NCI-H1092 treated with DMSO at 0.1 percent for 48 hours (cell line): Measurements from ENCODE around the gene PSMA2.
"Not testable (repeated sequence)": the region's sequence is repeated elsewhere in the genome, so short reads cannot be mapped to it uniquely, and the experiment has no call there.

Source experiments
- DNase-seq: peaks from one replicate; lab custom pipeline; 2025; lab: John Stamatoyannopoulos, UW

The PSMA2 gene

GRCh38 chr7:42907316-42907715 is 24.7 kb downstream of the PSMA2 start:
- DNase-seq: no peak

- DNase-seq: no peak
These were observed 25.8 kb downstream of the PSMA2 start for GRCh38 chr7:42906181-42906580.

DNA sequence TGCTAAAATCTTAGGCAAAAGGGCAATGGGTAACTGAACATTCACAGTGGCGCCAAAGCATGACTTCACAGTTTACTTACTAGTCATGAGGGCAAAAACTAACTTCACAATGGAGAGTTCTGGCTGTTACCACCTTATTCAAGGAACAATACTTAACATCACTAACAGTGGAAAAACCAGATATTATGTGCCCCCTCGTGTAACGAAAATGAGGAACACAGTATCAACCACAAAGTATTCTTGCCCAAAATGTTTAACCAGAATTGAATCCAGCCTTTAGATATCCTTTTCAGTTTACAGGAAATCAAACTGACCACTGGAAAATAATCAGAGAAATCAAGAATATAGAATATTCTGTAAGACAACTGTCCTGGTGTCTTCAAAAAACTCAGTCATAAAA is 29.6 kb downstream of the PSMA2 start:
- DNase-seq: no peak

GRCh38 chr7:42900842-42901241 is 31.1 kb downstream of the PSMA2 start:
- DNase-seq: no peak

DNA sequence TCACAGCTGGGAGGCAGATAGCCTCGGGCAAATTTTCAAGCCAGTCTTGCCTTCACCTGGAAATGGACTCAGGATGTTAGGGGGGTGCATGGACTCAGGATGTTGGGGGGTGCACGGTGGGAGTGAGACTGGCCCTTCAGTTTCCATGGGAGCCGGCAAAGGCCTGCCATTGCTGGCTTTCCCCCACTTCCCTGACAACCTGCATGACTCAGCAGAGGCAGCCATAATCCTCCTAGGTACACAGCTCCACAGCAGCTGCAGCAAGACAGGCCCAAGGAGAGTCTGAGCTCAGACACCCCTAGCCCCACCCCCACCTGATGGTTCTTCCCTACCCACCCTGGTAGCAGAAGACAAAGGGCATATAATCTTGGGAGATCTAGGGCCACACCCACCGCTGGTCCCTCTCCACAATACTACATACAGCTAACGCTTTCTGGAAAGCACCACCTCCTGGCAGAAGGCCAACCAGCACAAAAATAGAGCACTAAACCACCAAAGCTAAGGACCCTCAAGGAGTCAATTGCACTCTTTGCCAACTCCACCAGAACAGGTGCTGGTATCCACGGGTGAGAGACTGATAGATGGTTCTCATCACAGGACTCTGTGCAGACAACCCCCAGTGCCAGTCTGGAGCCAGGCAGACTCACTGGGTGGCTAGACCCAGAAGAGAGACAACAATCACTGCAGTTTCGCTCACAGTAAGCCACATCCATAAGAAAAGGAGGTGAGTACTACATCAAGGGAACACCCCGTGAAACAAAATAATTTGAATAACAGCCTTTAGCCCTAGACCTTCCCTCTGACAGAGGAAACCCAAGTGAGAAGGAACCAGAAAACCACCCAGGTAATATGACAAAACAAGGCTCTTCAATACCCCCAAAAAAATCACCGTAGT is 38.4 kb downstream of the PSMA2 start:
- peak; percentile 44 for DNase-seq

DNA sequence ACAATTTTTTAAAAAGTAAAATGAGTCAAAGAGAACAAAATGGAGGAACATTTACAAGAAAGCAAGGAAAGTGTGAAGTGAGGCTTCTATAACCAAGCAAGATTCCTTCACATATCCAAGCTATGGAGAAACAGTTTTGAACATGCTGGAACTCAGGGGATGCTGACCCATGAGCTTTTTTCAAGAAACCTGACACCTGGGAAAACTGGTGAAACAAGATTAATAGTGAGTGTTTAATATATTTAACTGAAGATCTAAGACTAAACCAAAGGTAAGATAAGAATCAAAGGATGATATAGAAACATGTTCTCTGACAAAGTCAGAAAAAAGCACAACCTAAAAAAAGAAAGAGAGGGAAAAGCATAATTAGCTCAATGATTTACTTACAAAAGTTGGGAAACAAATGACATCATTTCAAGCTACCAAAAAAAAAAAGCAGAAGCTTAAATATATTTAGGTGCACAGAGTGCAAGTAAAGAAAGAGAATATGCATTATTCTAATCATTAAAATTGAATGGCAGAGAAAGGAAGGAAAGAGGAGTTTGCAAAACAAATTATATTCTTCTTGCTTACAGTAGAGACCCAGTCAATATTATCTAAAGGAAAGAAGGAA is 45.0 kb downstream of the PSMA2 start:
- DNase-seq: no peak

GRCh38 chr7:42886129-42886528 is 45.8 kb downstream of the PSMA2 start:
- no peak for DNase-seq

DNA sequence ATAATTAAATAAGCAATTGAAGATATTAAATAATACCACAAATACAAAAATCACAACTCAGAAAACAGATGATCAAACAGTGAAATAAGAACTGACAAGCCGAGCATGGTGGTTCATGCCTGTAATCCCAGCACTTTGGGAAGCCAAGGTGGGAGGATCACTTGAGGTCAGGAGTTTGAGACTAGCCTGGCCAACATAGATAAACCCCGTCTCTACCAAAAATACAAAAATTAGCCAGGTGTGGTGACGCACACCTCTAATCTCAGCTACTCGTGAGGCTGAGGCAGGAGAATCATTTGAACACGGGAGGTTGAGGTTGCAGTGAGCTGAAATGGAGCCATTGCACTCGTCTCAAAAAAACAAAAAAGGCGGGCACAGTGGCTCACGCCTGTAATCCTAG is 46.8 kb downstream of the PSMA2 start:
- not testable (repeated sequence) for DNase-seq

DNA sequence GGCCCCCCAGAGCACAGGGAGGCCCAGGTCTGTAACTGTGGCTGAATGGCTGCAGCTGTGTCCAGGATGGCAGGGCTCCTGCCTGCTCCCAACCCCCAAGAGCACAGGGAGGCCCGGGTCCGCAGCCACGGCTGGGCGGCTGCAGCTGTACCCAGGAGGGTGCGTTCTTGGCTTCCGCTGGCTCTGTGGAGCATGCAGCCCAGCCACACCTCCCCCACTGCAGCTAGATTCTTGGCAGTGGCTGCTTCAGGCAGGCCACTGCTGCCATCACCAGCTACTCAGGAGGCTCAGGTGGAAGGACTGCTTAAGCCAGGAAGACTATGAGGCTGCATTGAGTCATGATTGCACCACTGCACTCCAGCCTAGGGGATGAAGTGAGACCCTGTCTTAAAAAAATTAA is 48.0 kb downstream of the PSMA2 start:
- DNase-seq: peak; percentile 74

DNA sequence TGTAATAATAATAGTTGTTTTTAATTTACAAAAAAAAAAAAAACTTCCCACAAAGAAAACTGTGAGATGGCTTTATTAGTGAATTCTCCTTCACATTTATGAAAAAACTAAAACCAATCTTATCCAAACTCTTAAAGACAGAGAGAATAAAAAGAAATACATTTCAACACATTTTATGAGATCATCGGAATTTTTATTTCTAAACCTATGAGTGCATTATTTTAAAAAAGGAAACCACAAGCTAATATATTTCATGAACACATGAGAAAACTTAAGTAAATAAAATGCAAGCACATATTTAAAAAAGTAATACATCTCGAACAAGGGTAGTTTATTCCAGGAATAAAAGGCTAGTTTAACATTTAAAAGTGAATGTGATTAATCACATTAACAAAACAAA is 51.6 kb downstream of the PSMA2 start:
- DNase-seq: no peak

GRCh38 chr7:42878303-42878702 is 53.7 kb downstream of the PSMA2 start:
- DNase-seq: no peak

GRCh38 chr7:42877862-42878261 is 54.1 kb downstream of the PSMA2 start:
- DNase-seq: no peak

DNA sequence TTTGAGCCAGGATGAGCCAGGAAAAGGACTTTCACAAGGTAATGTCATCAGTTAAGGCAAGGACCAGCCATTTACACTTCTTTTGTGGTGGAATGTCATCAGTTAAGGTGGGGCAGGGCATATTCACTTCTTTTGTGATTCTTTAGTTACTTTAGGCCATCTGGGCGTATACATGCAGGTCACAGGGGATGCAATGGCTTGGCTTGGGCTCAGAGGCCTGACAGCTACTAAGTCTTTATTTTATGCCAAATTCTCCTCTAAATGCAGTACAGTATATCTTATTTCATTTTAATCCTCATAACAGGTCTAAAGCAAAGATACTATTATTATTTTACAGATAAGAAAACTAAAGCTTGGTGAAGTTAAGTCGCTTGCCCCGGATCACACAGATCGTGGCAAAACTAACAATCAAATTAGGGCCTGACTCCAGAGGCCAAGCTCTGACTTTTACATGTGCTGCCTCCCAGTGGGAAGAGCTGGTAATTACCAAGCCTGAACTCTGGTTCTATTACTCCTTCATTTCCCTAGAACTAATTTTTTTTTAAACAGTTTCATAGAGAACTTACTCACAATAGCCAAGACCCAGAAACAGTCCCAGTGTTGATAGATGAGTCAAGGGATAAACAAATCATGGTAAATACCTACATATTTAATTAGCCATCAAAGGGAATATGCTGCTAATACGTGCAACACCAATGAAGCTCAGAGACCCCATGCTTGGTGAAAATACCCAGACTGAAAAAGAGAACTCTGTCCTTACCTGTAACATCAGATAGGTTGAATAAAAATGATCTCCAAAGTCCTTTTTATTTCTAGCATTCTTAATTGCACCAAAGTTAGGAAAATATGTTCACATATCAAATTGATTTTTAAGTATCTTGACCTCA is 55.5 kb downstream of the PSMA2 start:
- peak; percentile 22 for DNase-seq

DNA sequence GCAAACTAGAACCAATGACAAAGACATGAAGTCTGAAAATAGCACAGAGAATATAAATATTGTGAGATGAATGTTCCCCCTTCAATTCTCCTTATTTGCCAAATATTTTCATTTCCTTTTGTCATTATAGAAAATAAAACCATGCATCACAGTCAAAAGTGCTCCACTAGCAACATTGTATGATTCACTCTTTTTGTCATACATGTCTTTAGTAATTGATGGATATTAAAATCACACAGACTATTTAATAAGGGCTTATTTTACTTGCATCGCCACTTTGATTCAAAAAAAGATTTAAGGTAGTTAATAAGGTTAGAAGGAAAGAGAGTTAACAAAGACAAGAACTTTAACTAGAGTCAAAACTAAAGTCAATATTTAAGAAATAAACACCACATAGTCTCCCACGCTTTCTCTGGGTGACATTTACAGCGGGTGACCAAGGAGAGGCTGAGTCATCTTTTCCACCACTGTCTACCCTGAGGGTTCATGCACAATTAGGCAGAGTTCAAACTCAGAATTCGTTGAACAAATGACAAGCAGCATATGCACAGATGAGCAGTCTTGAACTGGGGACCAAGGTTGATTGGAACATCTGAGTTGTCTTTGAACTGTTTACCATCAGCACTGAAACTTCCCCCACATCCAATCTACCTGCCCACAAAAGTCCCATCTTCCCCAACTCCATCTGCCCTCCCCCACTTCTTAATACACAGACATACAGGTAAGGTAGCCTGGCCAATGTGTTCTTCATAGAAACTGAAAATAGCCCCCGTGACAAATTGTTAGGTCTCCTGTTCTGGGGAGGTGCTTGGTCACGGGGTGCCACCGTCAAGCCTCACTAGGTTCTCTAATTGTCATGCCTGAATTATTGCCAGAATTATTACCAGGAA is 62.6 kb downstream of the PSMA2 start:
- no peak for DNase-seq

- DNase-seq: no peak
These were observed 63.5 kb downstream of the PSMA2 start for GRCh38 chr7:42868480-42868879.
